Calu3 (cell line): ENCODE results near the gene RHBDD1. TPM values are rescaled to one million over a fixed set of nuclear protein-coding genes. Genes with fewer than 3 reads are reported as not detected.
A peak's percentile ranks its signal among the peaks of the same experiment; 100 is the strongest.

Experiments used
- BruUV-seq: library from RNA; stranded (reverse); fragments of 400-500 nt; replicated peaks from 2 replicates; lab custom pipeline; 2021; lab: Mats Ljungman, UMichigan
- CTCF ChIA-PET: fragments of 300-600 bp; sonication (Branson Sonifier 250); formaldehyde crosslinking; loops from one replicate; lab custom pipeline; 2022; ENCODE audit warnings: antibody characterized with exemption; lab: Charles Lee
- DNase-seq: peaks from one replicate; pipeline ENCODE4 v3.0.0; 2022
- H3K27ac Mint-ChIP-seq: one replicate; pipeline ENCODE4 v1.8.0; 2022; ENCODE audit warnings: mixed read lengths; ENCODE audit not compliant: unreplicated experiment
- H3K27me3 Mint-ChIP-seq: one replicate; pipeline ENCODE4 v1.8.0; 2022; ENCODE audit warnings: mixed read lengths; ENCODE audit not compliant: unreplicated experiment
- H3K36me3 Mint-ChIP-seq: one replicate; pipeline ENCODE4 v1.8.0; 2022; ENCODE audit warnings: mild to moderate bottlenecking, moderate library complexity, mixed read lengths; ENCODE audit not compliant: insufficient read depth, unreplicated experiment
- H3K4me1 Mint-ChIP-seq: one replicate; pipeline ENCODE4 v1.8.0; 2022; ENCODE audit warnings: mild to moderate bottlenecking, low read depth, mixed read lengths; ENCODE audit not compliant: unreplicated experiment
- H3K4me3 Mint-ChIP-seq: one replicate; pipeline ENCODE4 v1.8.0; 2022; ENCODE audit warnings: mild to moderate bottlenecking, low read depth, moderate library complexity, mixed read lengths; ENCODE audit not compliant: unreplicated experiment
- H3K9me3 Mint-ChIP-seq: one replicate; pipeline ENCODE4 v1.8.0; 2022; ENCODE audit warnings: low read depth, mixed read lengths; ENCODE audit not compliant: unreplicated experiment
- CTCF ChIP-seq: fragments of 200-600 bp; IDR thresholded peaks from one replicate; pipeline ENCODE4 v1.8.0; 2022; ENCODE audit warnings: antibody characterized with exemption; ENCODE audit not compliant: unreplicated experiment
- intact Hi-C: fragments of 100-400 bp; cut with micrococcal nuclease; formaldehyde crosslinking; loops from one replicate; pipeline ENCODE4 v1.10.0; 2022; ENCODE audit not compliant: unreplicated experiment
- total RNA-seq: library from RNA; stranded (reverse); gene quantifications from 2 replicates; pipeline ENCODE4 v1.2.3, GENCODE V29; 2022

Gene RHBDD1
- total RNA-seq, 1 experiment from 2014 or later, result 28.7 TPM

DNA sequence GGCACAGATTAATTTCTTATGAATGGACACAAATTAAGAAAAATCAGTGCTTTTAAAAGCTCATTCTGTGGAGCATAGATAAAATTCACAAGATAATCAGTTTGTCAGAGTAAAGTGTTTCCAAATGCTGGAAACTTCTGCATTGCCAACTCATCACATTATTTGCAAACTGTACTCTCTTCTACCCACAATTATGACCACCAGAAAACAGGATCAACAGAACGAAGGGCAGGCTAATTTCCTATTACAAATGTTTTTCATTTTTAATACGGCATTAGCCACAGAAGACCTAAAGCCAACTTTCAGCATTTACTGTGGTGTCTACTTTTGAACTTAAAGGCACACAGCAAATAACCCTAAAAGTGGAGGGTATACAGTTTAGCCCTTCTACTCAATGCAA, 42.2 kb upstream of the RHBDD1 start:
- Mint-ChIP-seq H3K36me3 (peaks cover 68% of the 10 kb centered on the region), H3K4me3 (peak overlapping the region; percentile 87), H3K4me1 (peaks cover 69% of the 10 kb centered on the region), H3K9me3 (no peaks in the 10 kb centered on the region), H3K27me3 (no peaks in the 10 kb centered on the region), H3K27ac (peak overlapping the region; percentile 81)
- intact Hi-C loops, result loop anchor here (2.0 to 5.0 kb wide), 5 partner anchors 36 to 547 kb away; no protein-coding TSS in a partner anchor
- DNase-seq, result no peak
- no peak for TF ChIP-seq CTCF
- CTCF ChIA-PET, result no interaction called here
- no TSS peak for BruUV-seq

DNA sequence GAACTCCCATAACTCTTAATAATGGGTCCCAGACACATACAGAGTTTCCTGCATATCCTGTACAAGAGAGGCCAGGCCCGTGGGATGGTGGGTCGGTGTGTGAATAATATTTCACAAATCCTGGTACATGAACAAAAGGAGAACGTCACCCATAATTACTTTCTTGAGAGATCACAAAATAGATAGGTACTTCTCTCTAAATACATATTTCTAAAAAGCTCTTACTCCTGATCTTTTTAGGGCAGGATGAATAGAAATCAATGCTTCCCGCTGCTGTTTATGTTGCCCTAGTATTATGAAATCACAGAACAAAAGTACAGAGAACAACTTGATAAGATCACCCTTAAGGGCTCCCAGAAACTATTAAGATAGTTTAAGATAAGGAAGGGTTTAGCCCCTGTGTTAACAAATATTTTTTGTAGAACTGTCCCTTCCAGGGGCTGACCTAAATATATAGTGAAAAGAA, 41.6 kb upstream of the RHBDD1 start:
- Mint-ChIP-seq H3K36me3 (peaks cover 74% of the 10 kb centered on the region), H3K27ac (peak overlapping the region; percentile 81), H3K4me3 (peak overlapping the region; percentile 87), H3K27me3 (no peaks in the 10 kb centered on the region), H3K9me3 (no peaks in the 10 kb centered on the region), H3K4me1 (peaks cover 65% of the 10 kb centered on the region)
- DNase-seq, result no peak
- no peak for TF ChIP-seq CTCF
- BruUV-seq, result TSS peak; percentile 4
- CTCF ChIA-PET, result interaction anchor here (0.5 to 0.6 kb wide), 2 partner anchors 643 to 1129 kb away, joined by 3 read pairs; no protein-coding TSS in a partner anchor
- intact Hi-C loops, result loop anchor here (2.0 to 5.0 kb wide), 5 partner anchors 37 to 547 kb away; no protein-coding TSS in a partner anchor

DNA sequence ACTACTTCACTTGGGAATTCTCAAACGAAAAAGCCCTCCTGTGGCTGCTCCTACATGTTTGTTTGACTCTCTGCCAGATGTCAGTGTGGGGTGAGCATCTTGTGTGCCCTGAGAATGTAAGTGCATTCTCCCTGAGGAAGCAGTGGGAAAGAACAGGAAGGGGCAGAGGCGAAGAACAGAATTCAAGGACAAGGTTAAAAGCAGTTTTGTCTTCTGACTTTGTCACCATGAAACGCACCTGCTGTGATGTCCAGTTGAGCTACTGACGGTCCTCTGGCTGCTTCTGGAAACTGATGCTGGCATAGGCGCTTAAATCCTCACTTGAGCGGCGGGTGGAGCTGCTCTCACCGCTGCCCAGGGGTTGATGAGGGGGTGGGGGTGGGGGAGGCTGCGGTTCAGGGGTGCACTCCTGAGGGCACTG, 41.1 kb upstream of the RHBDD1 start:
- no peak for DNase-seq
- Mint-ChIP-seq H3K36me3 (peaks cover 79% of the 10 kb centered on the region), H3K27ac (peak overlapping the region; percentile 81), H3K27me3 (no peaks in the 10 kb centered on the region), H3K4me1 (peaks cover 59% of the 10 kb centered on the region), H3K9me3 (no peaks in the 10 kb centered on the region), H3K4me3 (peak overlapping the region; percentile 87)
- CTCF ChIA-PET, result interaction anchor here (0.5 to 0.6 kb wide), 2 partner anchors 644 to 1130 kb away, joined by 3 read pairs; no protein-coding TSS in a partner anchor
- TF ChIP-seq CTCF, result no peak
- intact Hi-C loops, result loop anchor here (2.0 to 5.0 kb wide), 5 partner anchors 37 to 548 kb away; no protein-coding TSS in a partner anchor
- no TSS peak for BruUV-seq

GRCh38 chr2:226795281-226796011, 40.4 kb upstream of the RHBDD1 start:
- H3K4me3 Mint-ChIP-seq, result peak overlapping the region; percentile 87
- H3K9me3 Mint-ChIP-seq, result no peaks in the 10 kb centered on the region
- intact Hi-C loops, result loop anchor here (2.0 kb wide), 2 partner anchors 145 to 549 kb away; no protein-coding TSS in a partner anchor
- CTCF ChIA-PET, result interaction anchor here (1.1 kb wide), 1 partner anchor 317 kb away, joined by 3 read pairs; no protein-coding TSS in a partner anchor
- peaks cover 60% of the 10 kb centered on the region for H3K4me1 Mint-ChIP-seq
- no TSS peak for BruUV-seq
- H3K27ac Mint-ChIP-seq, result peak overlapping the region; percentile 3
- peak; percentile 42 for DNase-seq
- peaks cover 86% of the 10 kb centered on the region for H3K36me3 Mint-ChIP-seq
- no peaks in the 10 kb centered on the region for H3K27me3 Mint-ChIP-seq
- TF ChIP-seq CTCF, result peak; percentile 27
